ENCODE results near the gene ZPLD1.

DNA sequence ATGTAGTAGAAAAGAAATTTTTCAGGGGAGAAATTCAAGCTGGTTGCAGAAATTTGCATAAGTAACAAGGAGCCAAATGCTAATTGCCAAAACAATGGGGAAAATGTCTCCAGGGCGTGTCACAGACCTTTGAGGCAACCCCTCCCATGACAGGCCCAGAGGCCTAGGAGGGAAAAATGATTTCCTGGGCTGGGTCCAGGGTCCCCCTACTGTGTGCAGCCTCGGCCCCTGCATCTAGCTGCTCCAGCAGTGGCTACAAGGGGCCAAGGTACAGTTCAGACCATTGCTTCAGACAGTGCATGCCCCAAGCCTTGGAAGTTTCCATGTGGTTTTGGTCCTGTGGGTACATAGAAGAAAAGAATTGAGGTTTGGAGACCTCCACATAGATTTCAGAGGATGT is 70.7 kb downstream of the ZPLD1 start:
- TF ChIP-seq, protein P1, sequence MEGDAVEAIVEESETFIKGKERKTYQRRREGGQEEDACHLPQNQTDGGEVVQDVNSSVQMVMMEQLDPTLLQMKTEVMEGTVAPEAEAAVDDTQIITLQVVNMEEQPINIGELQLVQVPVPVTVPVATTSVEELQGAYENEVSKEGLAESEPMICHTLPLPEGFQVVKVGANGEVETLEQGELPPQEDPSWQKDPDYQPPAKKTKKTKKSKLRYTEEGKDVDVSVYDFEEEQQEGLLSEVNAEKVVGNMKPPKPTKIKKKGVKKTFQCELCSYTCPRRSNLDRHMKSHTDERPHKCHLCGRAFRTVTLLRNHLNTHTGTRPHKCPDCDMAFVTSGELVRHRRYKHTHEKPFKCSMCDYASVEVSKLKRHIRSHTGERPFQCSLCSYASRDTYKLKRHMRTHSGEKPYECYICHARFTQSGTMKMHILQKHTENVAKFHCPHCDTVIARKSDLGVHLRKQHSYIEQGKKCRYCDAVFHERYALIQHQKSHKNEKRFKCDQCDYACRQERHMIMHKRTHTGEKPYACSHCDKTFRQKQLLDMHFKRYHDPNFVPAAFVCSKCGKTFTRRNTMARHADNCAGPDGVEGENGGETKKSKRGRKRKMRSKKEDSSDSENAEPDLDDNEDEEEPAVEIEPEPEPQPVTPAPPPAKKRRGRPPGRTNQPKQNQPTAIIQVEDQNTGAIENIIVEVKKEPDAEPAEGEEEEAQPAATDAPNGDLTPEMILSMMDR (IDR thresholded peaks at IDR 0.05; ENCODE audit: insufficient read depth, low read length, poor library complexity, severe bottlenecking) = no peak
- no peak for TF ChIP-seq EZH2phosphoT487 (conservative IDR thresholded peaks at IDR 0.05; ENCODE audit: low read length)

Measured in SU-DHL-6 (cell line).